ENCODE data around the gene ENSA.
"Not testable (repeated sequence)": the region's sequence is repeated elsewhere in the genome, so short reads cannot be mapped to it uniquely, and the experiment has no call there.

Gene ENSA, protein sequence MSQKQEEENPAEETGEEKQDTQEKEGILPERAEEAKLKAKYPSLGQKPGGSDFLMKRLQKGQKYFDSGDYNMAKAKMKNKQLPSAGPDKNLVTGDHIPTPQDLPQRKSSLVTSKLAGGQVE

DNA sequence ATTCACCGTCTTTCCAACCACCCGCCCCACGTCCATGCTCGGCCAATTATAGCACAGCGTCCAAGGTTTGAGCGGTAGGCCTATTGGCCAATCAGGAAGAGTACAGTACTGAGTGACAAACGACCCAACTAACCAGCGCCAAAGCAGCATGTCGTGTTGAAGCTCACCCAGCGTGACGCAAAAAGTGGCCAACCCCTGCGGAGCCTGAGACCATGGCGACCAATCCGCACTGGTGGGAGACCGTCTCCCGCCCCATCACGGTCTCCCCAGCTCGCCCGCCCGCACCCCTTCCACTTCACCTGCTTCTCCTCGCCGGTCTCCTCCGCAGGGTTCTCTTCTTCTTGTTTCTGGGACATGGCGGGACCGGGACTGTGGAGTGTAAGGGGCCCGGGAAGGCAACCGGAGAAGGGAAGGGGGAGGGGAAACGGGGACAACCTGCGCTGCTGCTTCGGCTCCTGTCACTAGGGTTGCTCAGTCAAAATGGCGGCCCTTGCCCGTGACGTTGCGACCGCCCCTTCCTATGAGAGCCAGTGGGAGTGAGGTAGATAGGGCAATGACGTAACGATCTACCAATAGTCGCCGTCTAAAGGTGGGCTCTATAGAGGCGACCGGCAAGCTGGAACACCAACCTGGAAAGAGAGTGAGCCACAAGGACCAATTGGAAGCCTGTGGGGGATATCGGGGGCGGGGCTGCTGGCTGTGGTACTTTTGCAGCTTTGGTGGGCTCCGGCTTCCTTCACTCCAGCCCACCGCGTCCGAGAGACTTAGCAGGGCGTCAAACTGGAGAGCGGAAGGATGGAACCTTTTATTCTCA is at the start of gene ENSA:
Gene ENSA, minus strand, starts transcription at position 498 of the 814 bp plus-strand sequence. Its CDS starts 142 bp downstream, at position 356.
- peak; percentile 99 to 100 for DNase-seq (ENCODE audit: low read depth in 2 of 2)

DNA sequence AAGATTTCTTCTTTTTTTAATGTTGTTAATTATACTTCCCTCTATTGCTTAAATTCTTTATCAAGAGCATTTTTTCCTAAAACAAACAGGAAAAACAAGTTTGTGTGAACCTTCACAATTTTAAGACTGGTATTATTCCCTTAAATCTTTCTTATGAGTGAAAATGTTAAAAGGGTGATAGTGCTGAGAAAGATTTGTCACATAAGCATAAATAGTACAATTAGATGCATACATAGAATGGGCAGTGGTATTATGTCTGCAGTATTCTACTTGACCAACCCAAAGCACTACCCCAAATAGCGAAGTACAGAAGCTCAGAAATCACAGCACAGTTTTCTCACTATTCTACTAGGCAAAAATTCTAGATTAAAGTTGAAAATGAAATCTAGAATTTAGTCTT is 49.6 kb upstream of the ENSA start:
- no peak for DNase-seq (ENCODE audit: low read depth in 2 of 2)

DNA sequence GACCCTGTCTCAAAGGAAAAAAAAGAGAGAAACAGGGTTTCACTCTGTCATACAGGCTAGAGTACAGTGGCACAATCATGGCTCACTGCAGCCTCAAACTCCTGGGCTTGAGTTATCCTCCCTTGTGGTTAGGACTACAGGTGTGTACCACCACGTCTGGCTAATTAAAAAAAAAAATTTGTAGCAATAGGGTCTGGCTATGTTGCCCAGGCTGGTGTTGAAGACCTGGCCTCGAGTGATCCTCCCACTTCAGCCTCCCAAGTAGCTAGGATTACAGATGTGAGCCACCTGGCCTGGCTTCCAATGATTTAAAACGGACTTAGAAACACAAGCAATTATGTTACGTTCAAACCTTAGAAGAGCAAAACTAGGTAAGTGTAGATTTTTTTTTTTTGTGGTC is 45.5 kb upstream of the ENSA start:
- no peak for DNase-seq (ENCODE audit: low read depth in 2 of 2)

DNA sequence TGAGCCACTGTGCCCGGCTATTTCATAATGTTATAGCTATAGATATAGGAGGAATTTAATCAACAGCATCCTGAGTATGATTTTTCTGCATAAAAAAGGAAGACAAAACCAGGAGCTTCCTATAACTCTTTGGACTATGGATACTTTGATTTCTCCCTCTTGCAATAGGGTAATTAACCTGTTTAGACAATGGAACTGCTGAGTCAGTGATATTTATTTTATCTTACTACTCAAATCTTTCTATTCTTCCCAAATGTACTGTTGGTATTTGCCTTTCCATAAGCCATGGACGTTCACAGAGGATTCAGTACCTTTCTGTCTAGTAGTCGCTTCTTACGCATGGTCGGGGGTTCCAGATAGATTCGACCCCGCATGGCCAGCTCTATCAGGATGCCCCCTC is 33.9 kb upstream of the ENSA start:
- no peak for DNase-seq (ENCODE audit: low read depth in 2 of 2)

DNA sequence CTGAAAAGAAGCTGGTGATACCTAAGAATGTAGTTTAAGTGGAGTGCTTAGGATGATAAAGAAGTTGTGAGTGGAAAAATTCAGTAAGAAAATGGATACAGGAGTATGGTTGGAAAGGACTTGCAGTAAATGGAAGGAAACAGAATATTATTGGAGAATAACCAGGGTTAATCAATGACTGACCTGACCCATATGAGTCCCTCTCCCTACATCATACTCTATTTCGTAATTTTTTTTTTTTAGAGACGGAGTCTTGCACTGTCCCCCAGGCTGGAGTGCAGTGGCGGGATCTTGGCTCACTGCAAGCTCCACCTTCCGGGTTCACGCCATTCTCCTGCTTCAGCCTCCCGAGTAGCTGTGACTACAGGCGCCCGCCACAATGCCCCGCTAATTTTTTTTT is 33.4 kb upstream of the ENSA start:
- no peak for DNase-seq (ENCODE audit: low read depth in 2 of 2)

DNA sequence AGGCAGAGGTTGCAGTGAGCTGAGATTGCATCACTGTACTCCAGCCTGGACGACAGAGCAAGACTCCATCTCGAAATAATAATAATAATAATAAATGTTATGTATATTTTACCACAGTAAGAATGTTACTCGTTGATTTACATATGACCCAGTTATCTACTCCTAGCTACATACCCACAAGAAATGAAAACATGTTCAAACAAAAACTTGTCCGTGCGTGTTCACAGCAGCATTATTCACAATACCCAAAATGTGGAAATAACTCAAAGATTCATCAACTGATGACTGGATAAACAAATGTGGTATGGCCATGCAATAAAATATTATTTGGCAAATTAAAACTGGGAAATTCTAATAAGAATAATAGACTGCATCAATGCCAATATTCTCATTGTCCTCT is 31.7 kb upstream of the ENSA start:
- no peak for DNase-seq (ENCODE audit: low read depth in 2 of 2)

DNA sequence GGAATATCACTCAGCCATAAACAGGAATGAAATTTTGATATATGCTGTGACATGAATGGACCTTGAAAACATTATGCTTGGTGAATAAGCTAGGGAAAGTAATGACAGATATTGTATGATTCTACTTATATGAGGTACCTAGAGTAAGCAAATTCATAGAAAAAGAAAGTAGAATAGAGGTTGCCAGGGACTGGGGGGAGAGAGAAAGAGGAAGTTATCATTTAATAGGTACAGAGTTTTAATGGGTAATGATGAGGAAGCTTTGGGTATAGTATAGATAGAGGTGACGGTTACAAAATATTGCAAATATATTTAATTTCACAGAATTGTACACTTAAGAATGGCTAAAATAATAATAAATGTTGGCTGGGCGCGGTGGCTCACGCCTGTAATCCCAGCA is 31.2 kb upstream of the ENSA start:
- DNase-seq (ENCODE audit: low read depth in 2 of 2): no peak

DNA sequence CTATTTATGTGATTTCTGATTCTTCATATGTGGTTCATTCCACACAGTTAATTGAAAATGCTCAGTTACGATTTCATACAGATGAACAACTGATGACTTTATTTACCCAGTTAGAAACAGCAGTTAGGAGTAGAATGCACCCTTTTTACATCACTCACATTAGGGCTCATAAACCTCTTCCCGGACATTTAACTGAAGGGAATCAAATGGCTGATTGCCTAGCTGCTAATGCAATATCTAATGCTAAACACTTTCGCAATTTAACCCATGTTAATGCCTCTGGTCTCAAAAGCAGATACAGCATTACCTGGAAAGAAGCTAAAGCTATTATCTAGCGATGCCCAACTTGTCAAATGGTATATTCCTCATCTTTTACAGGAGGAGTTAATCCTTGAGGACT is 27.7 kb upstream of the ENSA start:
- DNase-seq (ENCODE audit: low read depth in 2 of 2): not testable (repeated sequence)

DNA sequence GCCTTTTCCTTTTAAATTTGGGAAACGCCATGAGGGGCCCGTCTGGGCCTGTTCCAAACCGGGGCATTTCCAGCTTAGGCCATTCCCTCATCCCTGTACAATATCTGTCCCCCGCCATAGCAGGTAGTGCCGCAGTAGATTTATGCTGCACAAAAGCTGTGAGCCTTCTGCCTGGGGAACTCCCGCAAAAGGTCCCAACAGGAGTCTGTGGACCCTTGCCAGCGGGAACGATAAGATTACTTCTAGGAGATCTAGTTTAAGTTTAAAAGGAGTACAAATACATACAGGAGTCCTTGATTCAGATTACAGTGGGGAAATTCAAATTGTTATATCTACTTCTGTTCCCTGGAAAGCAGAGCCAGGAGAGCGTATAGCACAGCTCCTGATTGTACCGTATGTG is 25.2 kb upstream of the ENSA start:
- not testable (repeated sequence) for DNase-seq (ENCODE audit: low read depth in 2 of 2)

DNA sequence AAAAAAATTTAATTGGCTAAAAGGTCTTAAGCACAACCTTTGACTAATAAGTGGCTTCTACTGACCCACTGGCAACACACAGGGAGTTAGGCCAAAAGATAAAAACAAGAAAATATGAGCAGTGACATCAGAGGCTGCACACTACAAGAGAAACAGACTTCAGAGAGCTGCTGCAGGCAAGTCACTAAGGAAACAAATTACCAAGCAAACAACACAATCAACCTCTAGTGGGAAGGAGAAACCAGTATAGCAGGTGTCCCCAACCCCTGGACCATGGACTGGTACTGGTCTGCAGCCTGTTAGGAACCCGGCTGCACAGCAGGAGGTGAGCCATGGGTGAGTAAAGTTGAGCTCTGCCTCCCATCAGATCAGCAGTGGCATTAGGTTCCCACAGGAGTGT is 20.8 kb upstream of the ENSA start:
- no peak for DNase-seq (ENCODE audit: low read depth in 2 of 2)

DNA sequence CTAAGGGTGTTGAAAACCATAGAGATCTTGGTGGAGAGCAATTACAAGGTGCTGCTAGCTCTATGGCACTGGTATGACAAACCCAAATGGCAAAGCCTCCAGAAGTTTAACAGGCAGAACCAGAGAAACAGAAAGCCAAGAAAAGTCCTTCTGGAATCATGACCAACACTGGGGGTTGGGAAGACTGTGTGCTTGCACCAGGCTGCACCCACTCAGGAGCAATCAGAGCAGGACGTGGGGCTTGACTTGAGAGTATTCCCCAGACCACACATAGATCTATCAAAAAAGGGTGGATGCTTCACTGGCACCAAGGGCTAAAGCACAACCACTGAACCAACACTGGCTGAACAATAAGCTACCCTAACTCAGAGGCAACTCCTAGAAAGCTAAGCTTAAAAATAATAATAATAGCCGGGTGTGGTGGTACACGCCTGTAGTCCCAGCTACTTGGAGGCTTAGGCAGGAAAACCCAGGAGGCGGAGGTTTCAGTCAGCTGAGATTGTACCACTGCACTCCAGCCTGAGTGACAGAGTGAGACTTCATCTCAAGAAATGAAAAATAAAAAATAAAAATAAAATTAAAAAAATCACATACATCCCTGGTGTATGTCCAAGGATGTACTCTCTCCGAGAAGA is 20.1 kb upstream of the ENSA start:
- no peak for DNase-seq (ENCODE audit: low read depth in 2 of 2)

DNA sequence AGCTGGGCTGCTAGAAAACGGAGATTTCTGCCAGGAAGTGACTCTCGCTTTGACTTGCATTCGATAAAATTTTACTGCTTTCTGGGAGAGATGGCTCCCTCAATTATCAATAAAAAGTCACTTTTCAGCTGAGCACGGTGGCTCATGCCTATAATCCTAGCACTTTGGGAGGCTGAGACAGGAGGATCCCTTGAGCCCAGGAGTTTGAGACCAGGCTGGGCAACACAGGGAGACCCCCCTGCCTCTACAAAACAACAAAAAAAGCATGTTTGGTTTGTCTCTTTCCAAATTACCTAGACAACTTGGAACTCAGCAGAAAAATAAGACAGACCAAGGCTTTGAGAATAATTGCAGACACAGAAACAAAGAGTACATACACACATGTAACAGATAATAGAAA is 12.9 kb upstream of the ENSA start:
- no peak for DNase-seq (ENCODE audit: low read depth in 2 of 2)

DNA sequence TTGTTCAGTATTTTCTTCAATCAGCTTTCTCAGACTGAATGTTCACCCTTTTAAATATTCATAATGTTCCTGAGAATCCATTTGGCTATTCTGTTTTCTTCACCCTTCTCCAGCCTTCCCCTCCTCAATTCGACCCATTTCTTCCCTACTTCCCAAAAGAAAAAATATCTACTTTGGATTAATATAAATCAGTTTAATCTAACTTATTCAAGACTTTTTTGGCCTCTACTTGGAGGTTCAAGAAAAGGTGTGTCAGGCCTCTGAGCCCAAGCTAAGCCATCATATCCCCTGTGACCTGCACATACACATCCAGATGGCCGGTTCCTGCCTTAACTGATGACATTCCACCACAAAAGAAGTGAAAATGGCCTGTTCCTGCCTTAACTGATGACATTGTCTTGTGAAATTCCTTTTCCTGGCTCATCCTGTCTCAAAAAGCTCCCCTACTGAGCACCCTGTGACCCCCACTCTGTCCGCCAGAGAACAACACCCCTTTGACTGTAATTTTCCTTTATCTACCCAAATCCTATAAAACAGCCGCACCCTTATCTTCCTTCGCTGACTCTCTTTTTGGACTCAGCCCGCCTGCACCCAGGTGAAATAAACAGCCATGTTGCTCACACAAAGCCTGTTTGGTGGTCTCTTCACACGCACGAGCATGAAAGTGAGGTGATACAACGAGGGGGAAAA is 11.9 kb upstream of the ENSA start:
- DNase-seq (ENCODE audit: low read depth in 2 of 2): not testable (repeated sequence)

DNA sequence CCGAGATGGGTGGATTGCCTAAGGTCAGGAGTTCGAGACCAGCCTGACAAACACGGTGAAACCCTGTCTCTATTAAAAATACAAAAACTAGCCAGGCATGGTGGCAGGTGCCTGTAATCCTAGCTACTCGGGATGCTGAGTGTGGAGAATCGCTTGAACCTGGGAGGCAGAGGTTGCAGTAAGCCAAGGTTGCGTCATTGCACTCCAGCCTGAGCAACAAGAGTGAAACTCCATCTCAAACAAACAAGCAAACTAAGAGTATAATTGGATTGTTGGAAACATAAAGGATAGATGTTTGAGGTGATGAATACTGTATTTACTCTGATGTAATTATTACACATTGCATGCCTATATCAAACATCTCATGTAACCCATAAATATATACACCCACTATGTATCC is 9.0 kb upstream of the ENSA start:
- DNase-seq (ENCODE audit: low read depth in 2 of 2): not testable (repeated sequence)

DNA sequence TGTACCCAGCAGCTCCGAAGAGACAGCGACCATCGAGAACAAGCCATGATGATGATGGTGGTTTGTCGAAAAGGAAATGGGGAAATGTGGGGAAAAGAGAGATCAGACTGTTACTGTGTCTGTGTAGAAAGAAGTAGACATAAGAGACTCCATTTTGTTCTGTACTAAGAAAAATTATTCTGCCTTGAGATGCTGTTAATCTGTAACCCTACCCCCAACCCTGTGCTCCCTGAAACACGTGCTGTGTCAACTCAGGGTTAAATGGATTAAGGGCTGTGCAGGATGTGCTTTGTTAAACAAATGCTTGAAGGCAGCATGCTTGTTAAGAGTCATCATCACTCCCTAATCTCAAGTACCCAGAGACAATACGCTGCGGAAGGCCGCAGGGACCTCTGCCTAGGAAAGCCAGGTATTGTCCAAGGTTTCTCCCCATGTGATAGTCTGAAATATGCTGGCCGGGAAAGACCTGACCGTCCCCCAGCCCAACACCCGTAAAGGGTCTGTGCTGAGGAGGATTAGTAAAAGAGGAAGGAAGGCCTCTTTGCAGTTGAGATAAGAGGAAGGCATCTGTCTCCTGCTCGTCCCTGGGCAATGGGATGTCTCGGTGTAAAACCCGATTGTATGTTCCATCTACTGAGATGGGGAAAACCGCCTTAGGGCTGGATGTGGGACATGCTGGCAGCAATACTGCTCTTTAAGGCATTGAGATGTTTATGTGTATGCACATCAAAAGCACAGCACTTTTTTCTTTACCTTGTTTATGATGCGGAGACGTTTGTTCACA is 5.6 kb upstream of the ENSA start:
- not testable (repeated sequence) for DNase-seq (ENCODE audit: low read depth in 2 of 2)

DNA sequence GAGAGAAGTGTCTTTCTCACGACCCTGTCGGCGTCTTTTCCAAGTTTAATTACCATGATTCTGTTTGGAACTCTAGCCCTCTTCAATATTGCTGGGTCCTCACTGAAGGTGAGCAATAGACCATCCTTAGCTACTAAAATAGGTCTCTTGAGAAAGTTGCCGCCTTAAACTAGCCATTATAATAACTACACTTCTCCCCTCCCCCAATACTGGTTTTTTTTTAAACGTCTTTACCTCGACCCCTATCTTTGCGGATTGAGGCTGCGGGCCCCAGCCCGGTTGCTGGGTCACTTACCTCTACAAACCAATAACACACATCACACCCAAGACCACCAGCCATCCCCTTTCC is 672 bp downstream of the ENSA start:
- no peak for DNase-seq (ENCODE audit: low read depth in 2 of 2)

DNA sequence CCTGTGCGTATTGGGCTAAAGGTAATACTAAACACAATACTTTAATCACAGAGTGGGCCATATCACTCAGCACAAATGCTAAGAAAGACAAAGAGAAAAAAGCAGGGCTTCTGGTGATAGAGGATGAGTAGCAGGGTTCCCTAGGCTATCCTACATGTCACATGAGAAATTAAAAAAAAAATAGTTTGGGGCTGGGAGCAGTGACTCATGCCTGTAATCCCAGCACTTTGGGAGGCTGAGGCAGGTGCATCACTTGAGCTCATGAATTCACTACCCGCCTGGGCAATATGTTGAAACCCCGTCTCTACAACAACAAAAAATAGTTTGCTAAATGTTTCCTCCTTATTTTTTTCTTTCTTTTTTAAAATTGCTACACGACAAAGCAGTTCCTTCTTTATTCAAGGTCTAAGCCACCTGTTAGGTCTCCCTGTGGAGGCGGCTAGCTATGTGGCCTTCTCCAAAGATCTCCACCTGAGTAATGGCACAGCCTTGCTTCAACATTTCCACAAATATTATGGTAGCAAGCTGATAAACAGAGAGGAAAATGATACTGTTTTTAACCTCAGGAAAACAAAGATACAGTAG is 1.5 kb downstream of the ENSA start:
- DNase-seq (ENCODE audit: low read depth in 2 of 2): no peak

DNA sequence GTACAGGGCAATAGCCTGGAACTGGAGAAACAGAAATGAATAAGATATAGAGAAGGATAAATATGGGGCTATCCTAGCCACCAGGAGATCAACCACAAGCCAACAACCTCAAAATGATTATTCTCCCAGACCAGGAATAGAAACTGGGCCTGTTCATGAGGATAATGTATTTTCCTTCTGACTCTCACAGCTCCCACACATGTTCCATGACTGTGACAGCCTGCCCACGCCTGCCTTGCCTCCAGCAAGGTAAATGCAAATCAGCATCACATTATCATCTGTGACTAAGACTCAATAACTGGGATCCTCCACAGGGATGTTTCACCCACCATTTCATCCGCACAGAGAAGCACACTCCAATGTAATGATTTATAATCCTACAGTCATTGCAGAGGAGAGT is 3.3 kb downstream of the ENSA start:
- DNase-seq (ENCODE audit: low read depth in 2 of 2): no peak

DNA sequence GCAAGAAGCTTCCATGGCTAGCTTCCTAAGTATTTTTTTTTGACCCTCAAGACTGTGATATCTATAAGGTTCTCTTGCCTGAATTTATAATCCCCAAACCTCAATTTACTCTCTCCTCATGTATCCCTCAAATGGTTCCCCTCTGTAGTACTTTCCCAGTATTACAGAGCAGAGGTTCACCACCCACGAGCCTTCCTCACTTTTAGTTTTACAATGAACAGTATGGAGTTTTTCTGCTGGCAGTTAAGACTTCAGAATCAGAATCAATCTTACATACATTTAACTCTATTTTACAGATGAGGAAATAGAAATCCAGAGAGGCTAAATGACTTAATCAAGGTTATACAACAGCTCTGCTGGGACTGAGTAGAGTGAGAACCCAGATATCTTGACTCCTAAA is 4.9 kb downstream of the ENSA start:
- DNase-seq (ENCODE audit: low read depth in 2 of 2): not testable (repeated sequence)

DNA sequence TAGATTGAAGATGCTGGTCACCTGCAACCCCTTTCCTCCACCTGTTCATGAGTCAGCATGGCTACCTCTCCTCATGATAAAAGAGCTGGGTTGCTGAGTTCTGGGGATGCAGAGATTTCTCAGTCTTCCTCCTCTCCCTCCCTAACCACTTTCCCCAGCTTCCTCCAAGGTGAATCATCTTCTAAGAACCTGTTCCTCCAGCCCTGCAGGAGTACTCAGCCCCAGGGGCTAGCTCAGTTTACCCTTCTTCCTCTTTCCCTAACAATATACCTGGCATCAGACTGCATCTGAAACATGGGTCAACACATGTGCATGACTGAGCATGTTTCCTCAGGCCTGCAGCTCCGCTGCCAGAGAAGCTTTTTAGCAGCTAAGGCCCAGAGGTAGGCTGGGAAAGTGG is 5.3 kb downstream of the ENSA start:
- DNase-seq (ENCODE audit: low read depth in 2 of 2): not testable (repeated sequence)

DNA sequence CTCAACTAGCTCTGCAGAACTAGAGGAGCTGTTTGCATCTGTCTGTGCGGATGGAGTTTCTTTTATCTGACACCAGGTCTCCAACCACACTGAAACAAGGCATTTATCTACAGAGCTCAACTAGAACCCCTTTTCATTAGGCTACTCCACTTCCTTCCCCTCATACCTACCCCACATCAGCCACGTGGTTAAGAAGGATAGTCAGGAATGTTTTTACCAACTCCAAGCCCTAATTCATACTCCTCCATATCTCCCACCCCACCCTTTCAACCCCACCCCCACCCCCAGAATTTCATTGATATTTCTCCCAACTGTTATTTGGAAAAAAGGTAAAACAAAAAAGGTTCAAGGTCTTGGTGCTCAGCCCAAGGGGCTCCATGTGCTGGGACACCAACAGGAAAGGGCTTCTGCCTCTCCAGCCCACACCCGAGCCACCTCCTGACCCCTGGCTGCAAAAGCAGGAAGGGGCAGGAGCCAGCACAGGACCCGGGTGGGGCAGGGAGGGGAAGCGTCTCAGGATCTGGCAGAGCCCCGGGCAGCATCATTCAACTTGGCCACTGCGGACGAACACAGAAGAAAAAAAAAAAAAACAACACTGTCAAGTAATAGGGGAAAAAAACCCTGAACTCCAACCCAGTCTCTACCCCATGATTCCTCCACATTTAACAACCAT is 7.0 kb downstream of the ENSA start:
- DNase-seq (ENCODE audit: low read depth in 2 of 2): no peak

Measured in fibroblast of skin of left quadriceps (primary cell).